HEK293T (cell line): ENCODE measurements around the gene DPYSL4.

Experiments used
- CTCF ChIA-PET: fragments of 350-600 bp; formaldehyde crosslinking; extraction: SDS; loops from one replicate; lab custom pipeline; 2021; ENCODE audit warnings: antibody characterized with exemption, inconsistent platforms; lab: Yijun Ruan, JAX
- POLR2A ChIA-PET: fragments of 350-600 bp; formaldehyde crosslinking; extraction: SDS; loops from one replicate; lab custom pipeline; 2020; ENCODE audit warnings: antibody characterized with exemption, inconsistent platforms; lab: Yijun Ruan, JAX
- DNase-seq: peaks from one replicate; pipeline ENCODE4 v3.0.0; 2012; ENCODE audit warnings: mixed read lengths; ENCODE audit errors: extremely low spot score
- ARNT ChIP-seq: fragments of 450-650 bp; IDR thresholded peaks from 2 replicates; pipeline ENCODE4 v1.6.1; 2017; ENCODE audit warnings: mild to moderate bottlenecking
- BHLHE40 ChIP-seq: fragments of 450-650 bp; IDR thresholded peaks from 2 replicates; pipeline ENCODE4 v1.6.1; 2016; ENCODE audit warnings: mild to moderate bottlenecking, moderate library complexity, borderline replicate concordance
- CTBP1 ChIP-seq: fragments of 450-650 bp; IDR thresholded peaks from 2 replicates; pipeline ENCODE4 v1.6.1; 2016; ENCODE audit warnings: borderline replicate concordance
- ELF4 ChIP-seq: fragments of 450-650 bp; IDR thresholded peaks from 2 replicates; pipeline ENCODE4 v1.6.1; 2017; ENCODE audit warnings: antibody characterized with exemption
- FOXA1 ChIP-seq: fragments of 450-650 bp; IDR thresholded peaks from 2 replicates; pipeline ENCODE4 v1.6.1; 2016; ENCODE audit warnings: mild to moderate bottlenecking
- FOXK2 ChIP-seq: fragments of 450-650 bp; IDR thresholded peaks from 2 replicates; pipeline ENCODE4 v1.6.1; 2016; ENCODE audit warnings: mild to moderate bottlenecking
- FOXM1 ChIP-seq: fragments of 450-650 bp; IDR thresholded peaks from 2 replicates; pipeline ENCODE4 v1.6.1; 2017; ENCODE audit warnings: mild to moderate bottlenecking, borderline replicate concordance
- HDGF ChIP-seq: fragments of 450-650 bp; IDR thresholded peaks from 2 replicates; pipeline ENCODE4 v1.6.1; 2017; ENCODE audit warnings: antibody characterized with exemption, borderline replicate concordance
- L3MBTL2 ChIP-seq: fragments of 450-650 bp; conservative IDR thresholded peaks from 2 replicates; pipeline ENCODE4 v1.6.1; 2016; ENCODE audit warnings: mild to moderate bottlenecking
- LEF1 ChIP-seq: fragments of 450-650 bp; IDR thresholded peaks from 2 replicates; pipeline ENCODE4 v1.6.1; 2017; ENCODE audit warnings: mild to moderate bottlenecking, borderline replicate concordance
- NFRKB ChIP-seq: fragments of 450-650 bp; IDR thresholded peaks from 2 replicates; pipeline ENCODE4 v1.6.1; 2016; ENCODE audit warnings: mild to moderate bottlenecking, moderate library complexity
- PKNOX1 ChIP-seq: fragments of 450-650 bp; IDR thresholded peaks from 2 replicates; pipeline ENCODE4 v1.6.1; 2016
- SP1 ChIP-seq: fragments of 450-650 bp; IDR thresholded peaks from 2 replicates; pipeline ENCODE4 v1.6.1; 2017
- SUZ12 ChIP-seq: fragments of 450-650 bp; IDR thresholded peaks from 2 replicates; pipeline ENCODE4 v1.6.1; 2016; ENCODE audit warnings: mild to moderate bottlenecking
- TARDBP ChIP-seq: fragments of 450-650 bp; IDR thresholded peaks from 2 replicates; pipeline ENCODE4 v1.6.1; 2016
- ZNF384 ChIP-seq: fragments of 450-650 bp; IDR thresholded peaks from 2 replicates; pipeline ENCODE4 v1.6.1; 2016

DPYSL4 gene

GRCh38 chr10:132143162-132143561, 43.6 kb upstream of the DPYSL4 start:
- ChIA-PET CTCF (interaction anchor here (0.9 to 1.4 kb wide), 2 partner anchors 34 to 120 kb away, joined by 3 to 5 read pairs; no protein-coding TSS in a partner anchor), POLR2A (no interaction called here)
- TF ChIP-seq L3MBTL2 (no peak), ELF4 (no peak), TARDBP (no peak), ZNF384 (no peak), SP1 (no peak), SUZ12 (no peak), NFRKB (no peak), LEF1 (no peak), HDGF (no peak), PKNOX1 (no peak), FOXK2 (no peak), CTBP1 (no peak), FOXM1 (no peak)
- DNase-seq: no peak

GRCh38 chr10:132144086-132144485, 42.7 kb upstream of the DPYSL4 start:
- POLR2A ChIA-PET: no interaction called here
- no peak for DNase-seq
- TF ChIP-seq SUZ12 (no peak), NFRKB (no peak), PKNOX1 (no peak), TARDBP (no peak), L3MBTL2 (no peak), CTBP1 (no peak), FOXK2 (no peak), BHLHE40 (no peak)
- CTCF ChIA-PET: interaction anchor here (0.7 kb wide), 1 partner anchor 96 kb away, joined by 3 read pairs; no protein-coding TSS in a partner anchor

GRCh38 chr10:132145002-132145401, 41.7 kb upstream of the DPYSL4 start:
- ChIA-PET CTCF (interaction anchor here (0.8 to 1.5 kb wide), 3 partner anchors 10 to 161 kb away, joined by 3 read pairs; no protein-coding TSS in a partner anchor), POLR2A (no interaction called here)
- DNase-seq: no peak
- TF ChIP-seq PKNOX1 (no peak), FOXK2 (no peak), LEF1 (no peak), FOXM1 (no peak), BHLHE40 (no peak), ARNT (no peak), NFRKB (no peak), FOXA1 (no peak), HDGF (no peak), CTBP1 (no peak), SP1 (no peak), SUZ12 (no peak), ZNF384 (no peak), TARDBP (no peak), L3MBTL2 (no peak), ELF4 (no peak)

- POLR2A ChIA-PET: no interaction called here
Observed at GRCh38 chr10:132145521-132146185, 41.1 kb upstream of the DPYSL4 start.

More at GRCh38 chr10:132145521-132146185, 41.1 kb upstream of the DPYSL4 start:
- no peak for TF ChIP-seq ELF4
- TF ChIP-seq FOXM1: no peak
- TF ChIP-seq HDGF: no peak
- no peak for TF ChIP-seq SP1
- no peak for TF ChIP-seq PKNOX1
- TF ChIP-seq ZNF384: no peak
- TF ChIP-seq NFRKB: no peak
- TF ChIP-seq BHLHE40: no peak
- TF ChIP-seq SUZ12: no peak
- no peak for TF ChIP-seq CTBP1
- no peak for TF ChIP-seq FOXA1
- TF ChIP-seq ARNT: no peak
- TF ChIP-seq FOXK2: no peak
- TF ChIP-seq L3MBTL2: no peak
- TF ChIP-seq TARDBP: no peak
- no peak for TF ChIP-seq LEF1
- DNase-seq: no peak
- CTCF ChIA-PET: interaction anchor here (0.6 to 1.5 kb wide), 5 partner anchors 10 to 276 kb away, joined by 3 to 5 read pairs (median 3); no protein-coding TSS in a partner anchor
